ENCODE results near the gene CTSS.

CTSS gene

GRCh38 chr1:150765296-150765976, at the start of gene CTSS:
Gene CTSS (minus strand): TSS chr1:150765778. CDS start chr1:150764763, 1,015 bp downstream.
- no peaks in the 10 kb centered on the region for H3K4me1 ChIP-seq (ENCODE audit: insufficient read depth, insufficient read length)
- peaks cover 2% of the 10 kb centered on the region; the same call in 1 of the 2 replicates for H3K9me3 ChIP-seq (ENCODE audit: insufficient read depth, low read length)
- no peak within 1 kb of the TSS for H3K4me3 ChIP-seq (ENCODE audit: insufficient read length, low read depth)
- no peak for TF ChIP-seq SUZ12 (IDR thresholded peaks at IDR 0.05; ENCODE audit: extremely low read depth, insufficient read depth, insufficient read length)
- DNase-seq (ENCODE audit: low read depth, low spot score), result no peak
- H3K9ac ChIP-seq (ENCODE audit: insufficient read length, low read depth), result no peak within 1 kb of the TSS
- no peaks in the 10 kb centered on the region for H3K36me3 ChIP-seq (ENCODE audit: insufficient read depth, insufficient read length, low read length)
- H3K27me3 ChIP-seq (ENCODE audit: insufficient read depth, insufficient read length), result no peaks in the 10 kb centered on the region

- Histone ChIP-seq H3K27me3 (ENCODE audit: insufficient read depth, insufficient read length) (no peaks in the 10 kb centered on the region), H3K9ac (ENCODE audit: insufficient read length, low read depth) (no peak overlapping the region), H3K4me3 (ENCODE audit: insufficient read length, low read depth) (no peak overlapping the region), H3K4me1 (ENCODE audit: insufficient read depth, insufficient read length) (peaks cover 2% of the 10 kb centered on the region), H3K36me3 (ENCODE audit: insufficient read depth, insufficient read length, low read length) (peaks cover 77% of the 10 kb centered on the region), H3K9me3 (ENCODE audit: insufficient read depth, low read length) (no peaks in the 10 kb centered on the region)
- TF ChIP-seq YY1 (IDR thresholded peaks at IDR 0.05; ENCODE audit: insufficient read depth, insufficient read length), result no peak
- TF ChIP-seq SUZ12 (IDR thresholded peaks at IDR 0.05; ENCODE audit: extremely low read depth, insufficient read depth, insufficient read length), result no peak
- no peak for TF ChIP-seq ZNF274 (IDR thresholded peaks at IDR 0.05; ENCODE audit: low read depth, low read length)
- DNase-seq (ENCODE audit: low read depth, low spot score), result peak; percentile 71
Observed at GRCh38 chr1:150813028-150813707, 47.6 kb upstream of the CTSS start.

GRCh38 chr1:150810958-150811659, 45.5 kb upstream of the CTSS start:
- no peaks in the 10 kb centered on the region for H3K9me3 ChIP-seq (ENCODE audit: insufficient read depth, low read length)
- no peak for DNase-seq (ENCODE audit: low read depth, low spot score)
- H3K36me3 ChIP-seq (ENCODE audit: insufficient read depth, insufficient read length, low read length), result peaks cover 61% of the 10 kb centered on the region
- no peak overlapping the region for H3K9ac ChIP-seq (ENCODE audit: insufficient read length, low read depth)
- no peak for TF ChIP-seq YY1 (IDR thresholded peaks at IDR 0.05; ENCODE audit: insufficient read depth, insufficient read length)
- no peak for TF ChIP-seq SUZ12 (IDR thresholded peaks at IDR 0.05; ENCODE audit: extremely low read depth, insufficient read depth, insufficient read length)
- no peak for TF ChIP-seq ZNF274 (IDR thresholded peaks at IDR 0.05; ENCODE audit: low read depth, low read length)
- no peaks in the 10 kb centered on the region for H3K27me3 ChIP-seq (ENCODE audit: insufficient read depth, insufficient read length)
- H3K4me1 ChIP-seq (ENCODE audit: insufficient read depth, insufficient read length), result peaks cover 3% of the 10 kb centered on the region
- H3K4me3 ChIP-seq (ENCODE audit: insufficient read length, low read depth), result no peak overlapping the region

- TF ChIP-seq SUZ12 (IDR thresholded peaks at IDR 0.05; ENCODE audit: extremely low read depth, insufficient read depth, insufficient read length) (no peak), ZNF274 (IDR thresholded peaks at IDR 0.05; ENCODE audit: low read depth, low read length) (no peak), YY1 (IDR thresholded peaks at IDR 0.05; ENCODE audit: insufficient read depth, insufficient read length) (no peak)
- DNase-seq (ENCODE audit: low read depth, low spot score), result no peak
- peaks cover 52% of the 10 kb centered on the region for H3K36me3 ChIP-seq (ENCODE audit: insufficient read depth, insufficient read length, low read length)
- H3K9ac ChIP-seq (ENCODE audit: insufficient read length, low read depth), result no peak overlapping the region
- no peaks in the 10 kb centered on the region for H3K27me3 ChIP-seq (ENCODE audit: insufficient read depth, insufficient read length)
- no peak overlapping the region for H3K4me3 ChIP-seq (ENCODE audit: insufficient read length, low read depth)
- peaks cover 6% of the 10 kb centered on the region for H3K4me1 ChIP-seq (ENCODE audit: insufficient read depth, insufficient read length)
- no peaks in the 10 kb centered on the region for H3K9me3 ChIP-seq (ENCODE audit: insufficient read depth, low read length)
Observed at GRCh38 chr1:150809651-150810050, 44.1 kb upstream of the CTSS start.

- no peaks in the 10 kb centered on the region for H3K27me3 ChIP-seq (ENCODE audit: insufficient read depth, insufficient read length)
- H3K4me3 ChIP-seq (ENCODE audit: insufficient read length, low read depth), result no peak overlapping the region
- no peak for DNase-seq (ENCODE audit: low read depth, low spot score)
- peaks cover 44% of the 10 kb centered on the region for H3K36me3 ChIP-seq (ENCODE audit: insufficient read depth, insufficient read length, low read length)
- peaks cover 6% of the 10 kb centered on the region for H3K4me1 ChIP-seq (ENCODE audit: insufficient read depth, insufficient read length)
- no peak for TF ChIP-seq ZNF274 (IDR thresholded peaks at IDR 0.05; ENCODE audit: low read depth, low read length)
- TF ChIP-seq SUZ12 (IDR thresholded peaks at IDR 0.05; ENCODE audit: extremely low read depth, insufficient read depth, insufficient read length), result no peak
- no peak for TF ChIP-seq YY1 (IDR thresholded peaks at IDR 0.05; ENCODE audit: insufficient read depth, insufficient read length)
- no peaks in the 10 kb centered on the region for H3K9me3 ChIP-seq (ENCODE audit: insufficient read depth, low read length)
- no peak overlapping the region for H3K9ac ChIP-seq (ENCODE audit: insufficient read length, low read depth)
Observed at GRCh38 chr1:150808846-150809245, 43.3 kb upstream of the CTSS start.

- H3K9me3 ChIP-seq (ENCODE audit: insufficient read depth, low read length), result no peaks in the 10 kb centered on the region
- no peak within 1 kb of the TSS for H3K4me3 ChIP-seq (ENCODE audit: insufficient read length, low read depth)
- peaks cover 6% of the 10 kb centered on the region for H3K4me1 ChIP-seq (ENCODE audit: insufficient read depth, insufficient read length)
- H3K27me3 ChIP-seq (ENCODE audit: insufficient read depth, insufficient read length), result no peaks in the 10 kb centered on the region
- peaks cover 37% of the 10 kb centered on the region for H3K36me3 ChIP-seq (ENCODE audit: insufficient read depth, insufficient read length, low read length)
- no peak for TF ChIP-seq ZNF274 (IDR thresholded peaks at IDR 0.05; ENCODE audit: low read depth, low read length)
- no peak for TF ChIP-seq SUZ12 (IDR thresholded peaks at IDR 0.05; ENCODE audit: extremely low read depth, insufficient read depth, insufficient read length)
- TF ChIP-seq YY1 (IDR thresholded peaks at IDR 0.05; ENCODE audit: insufficient read depth, insufficient read length), result no peak
- H3K9ac ChIP-seq (ENCODE audit: insufficient read length, low read depth), result no peak within 1 kb of the TSS
- DNase-seq (ENCODE audit: low read depth, low spot score), result no peak
Observed at GRCh38 chr1:150808121-150808520, 42.5 kb upstream of the CTSS start, which contains the start of gene CTSK. Gene CTSK (minus strand): TSS chr1:150808260. CDS start chr1:150806805, 1,455 bp downstream.

All from NT2/D1 (cell line).